ENCODE results near the gene FLII.

DNA sequence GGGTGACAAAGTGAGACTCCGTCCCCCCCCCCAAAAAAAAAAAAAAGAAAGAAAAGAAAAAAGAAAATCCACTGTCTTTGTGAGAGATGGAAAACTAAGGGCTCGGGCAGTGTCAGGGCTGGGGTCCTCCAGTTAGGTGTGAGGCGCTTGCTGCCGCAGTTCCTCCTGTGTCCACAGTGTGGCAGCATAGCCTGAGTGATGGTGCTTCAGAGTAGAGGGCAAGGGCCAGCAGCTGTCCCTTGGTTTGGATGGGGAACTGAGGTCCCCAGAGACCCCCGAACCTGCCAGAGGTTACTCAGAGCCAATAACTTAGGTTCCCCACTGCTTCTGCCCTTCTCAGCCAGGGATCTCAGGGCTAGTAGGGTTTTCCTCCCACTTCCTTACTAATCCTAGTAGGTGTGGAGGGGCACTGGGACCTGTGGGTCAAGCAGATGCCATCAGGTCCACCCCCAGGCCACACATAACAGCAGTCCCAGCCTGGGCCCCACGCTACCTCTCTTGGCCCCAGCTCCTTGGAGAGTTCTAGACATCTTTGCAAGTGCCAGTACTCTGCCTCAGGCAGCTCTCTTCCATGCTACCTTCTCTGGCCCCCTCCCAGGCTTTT is 41.0 kb downstream of the FLII start:
- no peak for TF ChIP-seq EZH2 (IDR thresholded peaks at IDR 0.05; ENCODE audit: low read depth, unreplicated experiment)
- peak; percentile 94 to 97 for TF ChIP-seq CTCF (conservative IDR thresholded peaks at IDR 0.05; ENCODE audit: low read depth in 2 of 2)
